Tibial nerve (tissue), 4 donors: ENCODE data around the gene CFAP52. TPM values are rescaled to one million over a fixed set of nuclear protein-coding genes. Genes with fewer than 3 reads are reported as not detected.
"Not testable (repeated sequence)": the region's sequence is repeated elsewhere in the genome, so short reads cannot be mapped to it uniquely, and the experiment has no call there.

Source experiments
- DNase-seq, 2 donors: peaks; one replicate each; pipeline ENCODE4 v3.0.0-alpha.2; 2019; ENCODE audit warnings: low spot score in 2 of 2
- H3K27ac ChIP-seq, 4 donors: fragments of 200-600 bp; sonication (generic) in 3 of 4; one replicate each; pipeline ENCODE4 v1.5.1; 2017 to 2019; ENCODE audit warnings: mild to moderate bottlenecking in 1 of 4
- H3K27me3 ChIP-seq, 2 donors: fragments of 200-600 bp; sonication (generic) in 1 of 2; one replicate each; pipeline versions ENCODE4 v1.5.1 to v1.6.0; 2017 to 2019
- H3K36me3 ChIP-seq, 3 donors: fragments of 200-600 bp; sonication (generic); one replicate each; pipeline ENCODE4 v1.5.1; 2018 to 2019
- H3K4me1 ChIP-seq, 4 donors: fragments of 200-600 bp; sonication (generic) in 3 of 4; one replicate each; pipeline ENCODE4 v1.5.1; 2017 to 2019
- H3K4me3 ChIP-seq, 4 donors: fragments of 200-600 bp; sonication (generic) in 3 of 4; one replicate each; pipeline ENCODE4 v1.5.1; 2017 to 2019; ENCODE audit warnings: mild to moderate bottlenecking in 1 of 4, moderate library complexity in 1 of 4
- H3K9me3 ChIP-seq, 4 donors: fragments of 200-600 bp; sonication (generic) in 3 of 4; one replicate each; pipeline ENCODE4 v1.5.1; 2017 to 2019
- CTCF ChIP-seq, 5 experiments: fragments of 200-600 bp in 3 of 5; fragments of 450-650 bp in 2 of 5; sonication (generic) in 3 of 5; IDR thresholded peaks; one replicate each; pipeline ENCODE4 v1.5.1; 2016 to 2019; ENCODE audit warnings: antibody characterized with exemption in 5 of 5, mild to moderate bottlenecking in 3 of 5, moderate library complexity in 2 of 5
- EP300 ChIP-seq, 2 donors: sonication (generic); formaldehyde crosslinking; IDR thresholded peaks; one replicate each; pipeline ENCODE4 v1.6.1; 2017; ENCODE audit warnings: antibody characterized with exemption in 2 of 2, mild to moderate bottlenecking in 1 of 2
- POLR2A ChIP-seq, 2 donors: fragments of 450-650 bp; IDR thresholded peaks; one replicate each; pipeline ENCODE4 v1.6.1; 2017; ENCODE audit warnings: antibody characterized with exemption in 2 of 2, mild to moderate bottlenecking in 2 of 2, moderate library complexity in 2 of 2
- WGBS, 2 donors: methylation state at CpG; one replicate each; pipeline ENCODE4 v1.1.5; 2018; 5-methylcytosine and 5-hydroxymethylcytosine counted together
- total RNA-seq, 4 donors: library from RNA; depleted of rRNA; stranded (reverse); fragments of >200 nt; gene quantifications; one replicate each; pipeline ENCODE4 v1.1.0, GENCODE V29; 2016

CFAP52 gene
- total RNA-seq, 4 donors from 2014 or later, result 0.22 to 1.6 (median 0.30) TPM; not detected in 1

DNA sequence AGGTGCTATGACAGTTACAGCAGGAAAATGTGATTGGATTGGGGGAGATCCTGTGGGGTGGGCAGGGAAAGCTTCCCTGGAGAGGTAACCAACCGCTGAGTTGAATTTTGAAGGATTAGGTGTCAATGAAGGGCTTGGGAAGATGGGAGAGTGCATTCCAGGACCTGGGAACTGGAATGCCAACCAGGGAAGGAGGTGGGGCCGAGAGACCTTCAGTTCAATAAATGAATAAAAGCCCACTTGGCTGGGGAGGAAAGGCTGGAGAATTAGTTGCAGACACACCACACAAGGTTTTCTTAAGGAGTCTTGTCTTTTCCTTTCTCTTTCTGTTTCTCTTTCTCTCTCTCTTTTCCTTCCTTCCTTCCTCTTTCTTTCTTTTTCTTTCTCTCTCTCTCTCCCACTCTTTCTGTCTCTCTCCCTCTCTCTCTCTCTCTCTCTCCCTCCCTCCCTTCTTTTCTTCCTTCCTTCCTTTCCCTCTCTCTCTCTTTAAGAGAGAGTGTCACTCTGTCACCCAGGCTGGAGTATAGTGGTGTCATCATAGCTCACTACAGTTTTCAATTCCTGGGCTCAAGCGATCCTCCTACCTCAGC is 72.2 kb downstream of the CFAP52 start:
- Histone ChIP-seq H3K4me1 (peaks cover 0 to 22% (median 4%) of the 10 kb centered on the region in 4 donors), H3K36me3 (no peaks in the 10 kb centered on the region), H3K4me3 (no peak overlapping the region), H3K9me3 (no peaks in the 10 kb centered on the region), H3K27ac (no peak overlapping the region), H3K27me3 (peaks cover 0 to 41% of the 10 kb centered on the region in 2 donors)
- DNase-seq, result no peak
- WGBS, 2 donors, result 43 to 44% methylated on average over 3 of the region's 3 CpGs
- no peak for TF ChIP-seq CTCF (IDR thresholded peaks at IDR 0.05)
- no peak for TF ChIP-seq EP300 (IDR thresholded peaks at IDR 0.05)
- no peak for TF ChIP-seq POLR2A (IDR thresholded peaks at IDR 0.05)

GRCh38 chr17:9658593-9659211 is 82.3 kb downstream of the CFAP52 start:
- H3K36me3 ChIP-seq, result no peaks in the 10 kb centered on the region
- no peak for TF ChIP-seq CTCF (IDR thresholded peaks at IDR 0.05)
- TF ChIP-seq EP300 (IDR thresholded peaks at IDR 0.05), result no peak
- no peak for TF ChIP-seq POLR2A (IDR thresholded peaks at IDR 0.05)

DNA sequence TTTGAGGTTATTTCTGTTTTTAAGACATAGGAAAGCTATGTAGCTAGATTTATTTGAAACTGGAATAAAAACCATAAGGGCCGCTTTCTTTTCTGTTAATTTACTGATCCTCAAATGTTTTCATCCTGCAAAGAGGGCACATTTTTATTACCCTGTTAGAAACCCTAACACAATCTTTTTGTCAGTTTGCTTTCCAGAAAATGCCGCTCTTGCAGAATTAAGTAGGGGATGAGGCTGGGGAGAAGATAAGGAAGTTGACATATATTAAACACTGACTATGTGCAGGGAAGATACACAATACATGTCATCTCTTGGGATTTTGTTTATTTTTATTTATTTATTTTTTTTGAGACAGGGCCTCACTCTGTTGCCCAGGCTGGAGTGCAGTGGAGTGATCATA is 84.6 kb downstream of the CFAP52 start:
- DNase-seq, result no peak
- TF ChIP-seq EP300 (IDR thresholded peaks at IDR 0.05) (no peak), CTCF (IDR thresholded peaks at IDR 0.05) (no peak), POLR2A (IDR thresholded peaks at IDR 0.05) (no peak)
- Histone ChIP-seq H3K4me3 (no peak overlapping the region), H3K36me3 (no peaks in the 10 kb centered on the region), H3K27ac (no peak overlapping the region), H3K9me3 (peaks cover 0 to 20% (median 0%) of the 10 kb centered on the region in 4 donors), H3K27me3 (no peaks in the 10 kb centered on the region), H3K4me1 (no peaks in the 10 kb centered on the region)
- 88 to 93% methylated on average over 2 of the region's 2 CpGs for WGBS, 2 donors

More at GRCh38 chr17:9658593-9659211, 82.3 kb downstream of the CFAP52 start:
- Histone ChIP-seq H3K27me3 (no peaks in the 10 kb centered on the region), H3K27ac (no peak overlapping the region), H3K9me3 (peaks cover 0 to 7% (median 0%) of the 10 kb centered on the region in 4 donors), H3K4me1 (no peaks in the 10 kb centered on the region), H3K4me3 (no peak overlapping the region)
- no peak for DNase-seq
- WGBS, 2 donors, result 56 to 58% methylated on average over 4 of the region's 4 CpGs

GRCh38 chr17:9663511-9663910 is 87.1 kb downstream of the CFAP52 start:
- not testable (repeated sequence) for H3K36me3 ChIP-seq, H3K27ac ChIP-seq, DNase-seq, H3K4me3 ChIP-seq, H3K27me3 ChIP-seq, H3K4me1 ChIP-seq
- H3K9me3 ChIP-seq, result peaks cover 0 to 20% (median 0%) of the 10 kb centered on the region in 4 donors
- WGBS, 2 donors, result 90 to 93% methylated on average over 11 of the region's 11 CpGs

- WGBS, 2 donors, result 82 to 83% methylated on average over 5 of the region's 5 CpGs
- Histone ChIP-seq H3K4me3 (no peak overlapping the region), H3K4me1 (no peaks in the 10 kb centered on the region), H3K36me3 (no peaks in the 10 kb centered on the region), H3K27ac (no peak overlapping the region), H3K27me3 (no peaks in the 10 kb centered on the region), H3K9me3 (peaks cover 0 to 13% (median 0%) of the 10 kb centered on the region in 4 donors)
- no peak for TF ChIP-seq EP300 (IDR thresholded peaks at IDR 0.05)
- no peak for TF ChIP-seq CTCF (IDR thresholded peaks at IDR 0.05)
- no peak for TF ChIP-seq POLR2A (IDR thresholded peaks at IDR 0.05)
- no peak for DNase-seq
These were observed 90.1 kb downstream of the CFAP52 start for GRCh38 chr17:9666461-9667050.
